ENCODE measurements around the gene ATXN2.
A peak's percentile ranks its signal among the peaks of the same experiment; 100 is the strongest.
"Not testable (repeated sequence)": the region's sequence is repeated elsewhere in the genome, so short reads cannot be mapped to it uniquely, and the experiment has no call there.

The ATXN2 gene

DNA sequence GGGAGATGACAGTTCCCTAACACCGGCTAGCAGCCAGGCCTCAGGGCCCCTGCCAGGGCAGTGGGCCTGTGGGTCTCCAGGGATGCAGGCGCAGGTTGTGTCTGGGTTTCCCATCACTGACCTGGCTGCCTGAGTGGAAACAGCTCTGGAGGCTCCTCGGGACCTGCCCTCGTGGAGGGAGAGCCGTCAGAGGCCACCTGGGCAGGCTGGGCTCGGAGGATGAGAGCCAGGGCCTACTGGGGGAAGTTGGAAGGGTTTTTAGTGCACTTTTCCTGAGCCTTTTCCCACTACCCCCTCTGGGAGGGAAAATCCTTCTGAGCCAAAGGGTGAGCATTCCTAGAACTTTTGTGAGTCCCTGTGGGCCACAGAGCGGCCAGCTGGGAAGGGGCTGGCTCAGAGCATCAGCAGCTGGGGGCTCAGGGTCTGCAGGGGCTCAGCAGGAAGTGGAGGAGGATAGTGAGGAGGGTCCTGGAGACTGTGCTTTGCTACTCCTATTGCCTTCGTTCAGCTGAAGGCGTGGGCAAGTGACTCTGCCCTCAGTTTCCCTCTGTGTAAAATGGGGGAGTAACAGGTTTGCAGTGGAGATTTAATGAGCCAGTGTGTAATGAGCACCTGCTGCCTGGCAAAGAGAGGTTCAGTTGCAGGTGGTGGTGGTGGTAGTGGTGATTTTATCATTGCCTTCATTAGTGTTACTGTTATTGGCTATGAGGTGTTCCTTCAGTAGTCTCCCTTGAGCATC, 191.6 kb downstream of the ATXN2 start:
- H3K27me3 Mint-ChIP-seq (ENCODE audit: low read depth), result peaks cover 2% of the 10 kb centered on the region
- no peak for DNase-seq (ENCODE audit: low spot score)
- H3K27ac Mint-ChIP-seq, result peak overlapping the region; percentile 83
- H3K36me3 Mint-ChIP-seq (ENCODE audit: low read depth), result peaks cover 14% of the 10 kb centered on the region
- H3K9me3 Mint-ChIP-seq, result no peaks in the 10 kb centered on the region
- peak overlapping the region; percentile 87 for H3K4me3 Mint-ChIP-seq
- peaks cover 57% of the 10 kb centered on the region for H3K4me1 Mint-ChIP-seq (ENCODE audit: low read depth)

DNA sequence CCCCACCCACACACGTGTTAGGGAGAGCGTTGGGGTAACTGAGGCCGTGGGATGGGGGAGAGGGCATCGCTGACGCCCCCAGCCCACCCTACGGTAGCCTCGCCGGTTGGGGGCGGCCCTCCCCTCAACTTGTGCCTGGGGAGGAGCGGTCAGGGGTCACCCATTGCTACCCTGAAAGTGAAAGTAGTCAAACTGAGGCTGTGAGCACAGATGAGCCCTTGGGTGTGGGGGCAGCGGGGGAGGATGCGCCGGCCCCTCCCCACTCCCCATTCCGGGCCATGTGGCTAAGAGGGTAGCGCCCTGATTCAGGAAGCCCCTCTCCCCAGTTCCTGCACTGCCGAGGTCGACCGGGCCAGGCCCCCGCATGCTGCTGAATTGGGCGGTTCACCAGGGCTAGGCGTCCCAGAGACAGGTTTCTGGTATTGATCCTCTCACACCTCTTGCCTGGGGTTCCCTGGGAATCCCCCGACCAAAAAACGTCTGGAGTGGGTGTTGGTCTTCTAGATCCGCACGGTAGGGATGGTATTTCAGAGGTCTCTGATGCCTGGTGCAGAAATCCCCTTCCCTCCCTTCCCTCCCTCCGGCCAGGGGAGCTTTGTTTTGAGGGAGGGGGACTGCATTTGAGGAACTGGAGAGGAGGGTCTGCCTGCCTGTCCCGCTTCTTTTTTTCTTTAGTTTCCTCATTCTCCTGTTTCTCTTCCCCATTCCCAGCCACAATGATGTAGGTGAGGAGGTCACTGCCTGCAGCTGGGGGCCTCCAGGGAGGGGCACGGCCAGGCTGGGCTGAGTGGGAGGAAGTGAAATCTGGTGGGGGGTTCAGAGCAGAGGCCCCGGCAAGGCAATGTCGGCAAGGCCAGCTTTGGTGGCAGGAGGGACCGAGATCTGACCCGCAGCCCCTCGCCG, 192.4 kb downstream of the ATXN2 start:
- Mint-ChIP-seq H3K27me3 (ENCODE audit: low read depth) (peaks cover 2% of the 10 kb centered on the region), H3K27ac (peak overlapping the region; percentile 83), H3K9me3 (no peaks in the 10 kb centered on the region), H3K4me3 (peak overlapping the region; percentile 87), H3K4me1 (ENCODE audit: low read depth) (peaks cover 51% of the 10 kb centered on the region), H3K36me3 (ENCODE audit: low read depth) (peaks cover 14% of the 10 kb centered on the region)
- peak; percentile 77 for DNase-seq (ENCODE audit: low spot score)

DNA sequence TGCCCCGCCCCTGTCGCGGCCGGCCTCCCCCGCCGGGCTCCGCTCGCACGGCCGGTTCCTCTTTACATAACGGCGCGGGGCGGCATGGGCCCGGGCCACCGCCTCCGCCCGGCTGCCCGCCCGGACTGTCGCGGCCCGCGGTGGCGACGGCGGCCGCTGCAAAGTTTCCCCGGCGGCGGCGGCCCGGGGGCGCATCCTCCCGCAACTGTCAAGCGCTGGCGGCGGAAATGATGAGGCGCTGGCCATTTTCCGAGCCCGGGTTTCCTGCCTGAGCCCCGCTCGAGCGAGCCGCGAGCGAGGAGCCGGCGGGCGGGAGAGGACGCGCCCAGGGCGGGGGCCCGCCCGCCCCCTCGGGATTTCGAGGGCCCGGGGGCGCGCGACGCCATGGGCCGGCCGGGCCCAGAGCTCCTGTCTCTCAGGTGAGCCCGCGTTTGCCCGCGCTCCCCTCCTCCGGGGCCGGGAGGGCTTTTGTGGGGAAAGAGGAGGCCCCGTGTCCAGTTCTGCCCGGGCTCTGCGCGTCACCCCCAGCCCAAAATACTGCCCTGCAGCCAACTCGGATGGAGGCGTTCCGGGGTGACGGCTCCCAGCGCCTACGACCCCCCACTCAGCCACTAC, 193.1 kb downstream of the ATXN2 start, which contains the start of gene SH2B3:
Gene SH2B3 (plus strand): TSS at position 65 of the 615 bp plus-strand sequence. CDS start 12,223 bp downstream, outside the sequence.
- Mint-ChIP-seq H3K4me3 (peak within 1 kb of the TSS; percentile 90), H3K4me1 (ENCODE audit: low read depth) (peaks cover 51% of the 10 kb centered on the region), H3K27me3 (ENCODE audit: low read depth) (peaks cover 2% of the 10 kb centered on the region), H3K9me3 (no peaks in the 10 kb centered on the region), H3K27ac (peak within 1 kb of the TSS; percentile 90), H3K36me3 (ENCODE audit: low read depth) (peaks cover 14% of the 10 kb centered on the region)
- DNase-seq (ENCODE audit: low spot score), result no peak

DNA sequence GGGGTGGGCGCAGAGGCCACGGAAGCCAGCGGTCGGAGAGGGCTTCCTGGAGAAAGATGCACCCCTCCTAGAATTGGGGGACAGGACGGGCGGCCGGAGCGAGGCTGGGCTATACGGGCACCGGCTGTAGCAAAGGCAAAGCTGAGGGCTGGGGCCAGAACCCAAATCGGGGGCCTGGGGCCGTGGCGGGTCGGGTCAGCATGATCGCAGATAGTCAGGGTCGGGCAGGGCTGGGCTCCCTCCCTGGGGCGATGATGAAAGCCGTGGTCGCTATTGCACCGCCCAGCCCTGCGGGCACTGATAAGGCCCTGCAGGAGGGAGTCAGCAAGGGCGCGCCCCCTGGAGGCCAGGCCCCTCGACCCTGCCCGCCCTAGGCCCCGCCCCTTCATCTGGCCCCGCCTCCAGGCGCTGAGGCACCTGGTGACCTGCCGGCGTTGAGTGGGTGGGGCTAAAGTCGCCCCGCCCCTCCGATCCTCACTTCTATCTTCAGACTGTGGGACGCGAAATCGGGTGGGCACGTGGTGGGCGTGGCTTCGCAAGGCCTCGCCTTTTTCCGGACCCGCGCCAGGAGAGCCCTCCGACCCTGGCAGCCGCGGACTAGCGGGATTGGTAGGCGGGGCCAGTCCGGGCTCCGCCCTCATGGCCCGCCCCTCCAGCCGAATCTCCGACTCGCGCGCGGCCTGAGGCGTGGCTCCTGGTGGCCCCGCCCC, 193.8 kb downstream of the ATXN2 start:
- DNase-seq (ENCODE audit: low spot score), result peak; percentile 96
- Mint-ChIP-seq H3K27me3 (ENCODE audit: low read depth) (peaks cover 7% of the 10 kb centered on the region), H3K27ac (peak overlapping the region; percentile 90), H3K9me3 (no peaks in the 10 kb centered on the region), H3K4me3 (peak overlapping the region; percentile 90), H3K36me3 (ENCODE audit: low read depth) (peaks cover 14% of the 10 kb centered on the region), H3K4me1 (ENCODE audit: low read depth) (peaks cover 50% of the 10 kb centered on the region)

DNA sequence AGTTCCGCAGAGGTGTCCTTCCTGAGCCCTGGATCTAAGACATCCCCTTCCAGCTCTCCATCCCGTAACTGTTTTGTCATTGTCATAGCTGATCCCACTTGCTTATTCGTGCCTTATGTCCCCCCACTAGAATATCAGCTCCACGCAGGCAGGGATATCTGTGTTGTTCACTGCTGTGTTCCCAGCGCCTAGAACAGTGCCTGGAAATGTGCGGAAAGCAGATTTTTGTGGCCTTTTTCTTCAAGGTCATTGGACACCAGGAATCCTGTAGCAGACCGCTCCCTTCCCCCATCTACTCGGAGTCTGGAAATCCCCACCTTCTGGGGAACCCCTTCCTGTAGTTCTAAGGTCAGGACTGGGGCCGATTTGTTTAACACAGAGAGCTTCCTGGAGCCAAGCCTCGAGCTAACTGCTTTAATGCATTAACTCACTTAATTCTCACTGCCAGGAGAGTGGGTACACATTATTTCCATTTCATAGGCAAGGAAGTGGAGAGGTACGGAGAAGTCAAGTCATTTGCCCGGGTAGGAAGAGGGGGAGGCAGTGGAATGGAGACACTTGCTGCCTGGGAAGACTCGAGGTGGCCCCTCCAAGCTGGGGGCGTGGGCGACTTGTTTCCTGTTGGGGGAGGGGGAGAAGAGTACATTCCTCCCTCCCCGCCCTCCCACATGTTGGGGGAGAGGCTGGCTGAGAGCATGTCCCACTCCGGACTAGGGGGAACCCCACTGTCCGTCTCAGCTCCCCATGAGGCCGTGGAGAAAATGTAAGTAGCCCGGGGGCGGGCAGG, 194.6 kb downstream of the ATXN2 start:
- H3K36me3 Mint-ChIP-seq (ENCODE audit: low read depth), result peaks cover 14% of the 10 kb centered on the region
- peak overlapping the region; percentile 89 for H3K27ac Mint-ChIP-seq
- H3K4me1 Mint-ChIP-seq (ENCODE audit: low read depth), result peaks cover 49% of the 10 kb centered on the region
- H3K27me3 Mint-ChIP-seq (ENCODE audit: low read depth), result peaks cover 9% of the 10 kb centered on the region
- no peaks in the 10 kb centered on the region for H3K9me3 Mint-ChIP-seq
- peak overlapping the region; percentile 90 for H3K4me3 Mint-ChIP-seq
- DNase-seq (ENCODE audit: low spot score), result peak; percentile 77

DNA sequence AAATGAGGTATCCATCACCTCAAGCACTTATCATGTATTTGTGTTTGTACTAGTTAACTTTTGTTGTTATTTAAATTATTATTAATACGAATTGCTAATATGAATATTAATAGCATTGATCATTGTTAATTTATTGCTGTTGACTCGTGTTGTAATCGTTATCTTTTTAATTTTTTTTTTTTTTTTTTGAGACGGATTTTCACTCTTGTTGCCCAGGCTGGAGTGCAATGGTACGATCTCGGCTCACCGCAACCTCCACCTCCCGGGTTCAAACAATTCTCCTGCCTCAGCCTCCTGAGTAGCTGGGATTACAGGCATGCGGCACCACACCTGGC, 196.7 kb downstream of the ATXN2 start:
- not testable (repeated sequence) for H3K9me3 Mint-ChIP-seq; DNase-seq (ENCODE audit: low spot score); H3K27me3 Mint-ChIP-seq (ENCODE audit: low read depth); H3K27ac Mint-ChIP-seq; H3K36me3 Mint-ChIP-seq (ENCODE audit: low read depth)
- Mint-ChIP-seq H3K4me1 (ENCODE audit: low read depth) (peaks cover 40% of the 10 kb centered on the region), H3K4me3 (peak overlapping the region; percentile 76)

All from T-helper 2 cell treated with Interferon-gamma antibody and Interleukin-4, amounts not matched to agents 5 μg/mL and 100 μg/mL, for 36 hours (primary cell).